Liver (tissue), 3 donors: ENCODE results near the gene MTERF4.

ENCODE experiments used
- EGR1 ChIP-seq, 2 donors: IDR thresholded peaks; 2 replicates each; pipeline ENCODE4 v1.6.1; 2016 to 2018; ENCODE audit warnings: antibody characterized with exemption in 2 of 2, low read depth in 2 of 2
- JUND ChIP-seq, 2 donors: IDR thresholded peaks; 2 replicates each; pipeline ENCODE4 v1.6.1; 2016; ENCODE audit warnings: antibody characterized with exemption in 2 of 2
- NR2F2 ChIP-seq: IDR thresholded peaks from 2 replicates; pipeline ENCODE4 v1.6.1; 2016; ENCODE audit warnings: antibody characterized with exemption
- RAD21 ChIP-seq, 2 donors: IDR thresholded peaks; 2 replicates each; pipeline ENCODE4 v1.6.1; 2016; ENCODE audit warnings: antibody characterized with exemption in 2 of 2, mild to moderate bottlenecking in 2 of 2
- RXRA ChIP-seq, 2 donors: IDR thresholded peaks; 2 replicates each; pipeline ENCODE4 v1.6.1; 2017 to 2018; ENCODE audit warnings: antibody characterized with exemption in 2 of 2, mild to moderate bottlenecking in 1 of 2
- SP1 ChIP-seq: IDR thresholded peaks from 2 replicates; pipeline ENCODE4 v1.6.1; 2018; ENCODE audit warnings: antibody characterized with exemption, mild to moderate bottlenecking
- TAF1 ChIP-seq: conservative IDR thresholded peaks from 2 replicates; pipeline ENCODE4 v1.6.1; 2016; ENCODE audit warnings: antibody characterized with exemption, mild to moderate bottlenecking
- YY1 ChIP-seq: IDR thresholded peaks from 2 replicates; pipeline ENCODE4 v1.6.1; 2016; ENCODE audit warnings: antibody characterized with exemption, mild to moderate bottlenecking
- TF ChIP-seq, protein P1 (sequence below): fragments of 150-350 bp; IDR thresholded peaks from 2 replicates; pipeline ENCODE4 v1.5.1; 2017; ENCODE audit warnings: improper control_type of control experiment, low read depth, low read length; ENCODE audit not compliant: missing input control
- TF ChIP-seq, protein P2 (sequence below): IDR thresholded peaks from 2 replicates; pipeline ENCODE4 v1.6.1; 2016; ENCODE audit warnings: antibody characterized with exemption
- TF ChIP-seq, protein P3 (sequence below): IDR thresholded peaks from 2 replicates; pipeline ENCODE4 v1.6.1; 2016; ENCODE audit warnings: antibody characterized with exemption
- TF ChIP-seq, protein P4 (sequence below): IDR thresholded peaks from 2 replicates; pipeline ENCODE4 v1.6.1; 2016; ENCODE audit warnings: antibody characterized with exemption
- TF ChIP-seq, protein P5 (sequence below): IDR thresholded peaks from 2 replicates; pipeline ENCODE4 v1.6.1; 2016; ENCODE audit warnings: antibody characterized with exemption, mild to moderate bottlenecking
- donor health status: healthy.
- donor health status: healthy.

DNA sequence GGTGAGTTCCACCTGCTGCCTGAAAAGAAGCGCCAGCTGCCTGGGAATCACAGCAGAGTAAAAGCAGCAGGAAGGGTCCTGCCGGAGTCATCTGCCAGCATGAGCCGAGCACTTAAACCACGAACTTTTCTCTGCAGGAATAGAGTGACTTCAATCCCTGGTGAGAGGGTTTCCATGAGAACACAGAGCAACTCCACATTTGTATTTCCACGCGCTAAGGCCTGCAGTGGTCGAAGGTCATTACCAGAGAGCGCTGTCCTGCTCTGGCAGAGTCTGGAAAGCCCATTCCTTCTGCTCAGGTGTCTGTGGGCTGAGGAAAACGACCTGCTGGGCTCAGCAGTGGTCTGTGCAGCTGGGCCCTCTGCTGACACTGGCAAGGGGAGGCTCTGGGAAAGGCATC is 40.5 kb upstream of the MTERF4 start:
- TF ChIP-seq RAD21 (IDR thresholded peaks at IDR 0.05), result no peak
- TF ChIP-seq RXRA (IDR thresholded peaks at IDR 0.05), result no peak
- TF ChIP-seq, protein P1, sequence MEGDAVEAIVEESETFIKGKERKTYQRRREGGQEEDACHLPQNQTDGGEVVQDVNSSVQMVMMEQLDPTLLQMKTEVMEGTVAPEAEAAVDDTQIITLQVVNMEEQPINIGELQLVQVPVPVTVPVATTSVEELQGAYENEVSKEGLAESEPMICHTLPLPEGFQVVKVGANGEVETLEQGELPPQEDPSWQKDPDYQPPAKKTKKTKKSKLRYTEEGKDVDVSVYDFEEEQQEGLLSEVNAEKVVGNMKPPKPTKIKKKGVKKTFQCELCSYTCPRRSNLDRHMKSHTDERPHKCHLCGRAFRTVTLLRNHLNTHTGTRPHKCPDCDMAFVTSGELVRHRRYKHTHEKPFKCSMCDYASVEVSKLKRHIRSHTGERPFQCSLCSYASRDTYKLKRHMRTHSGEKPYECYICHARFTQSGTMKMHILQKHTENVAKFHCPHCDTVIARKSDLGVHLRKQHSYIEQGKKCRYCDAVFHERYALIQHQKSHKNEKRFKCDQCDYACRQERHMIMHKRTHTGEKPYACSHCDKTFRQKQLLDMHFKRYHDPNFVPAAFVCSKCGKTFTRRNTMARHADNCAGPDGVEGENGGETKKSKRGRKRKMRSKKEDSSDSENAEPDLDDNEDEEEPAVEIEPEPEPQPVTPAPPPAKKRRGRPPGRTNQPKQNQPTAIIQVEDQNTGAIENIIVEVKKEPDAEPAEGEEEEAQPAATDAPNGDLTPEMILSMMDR, result no peak
- TF ChIP-seq, protein P2, sequence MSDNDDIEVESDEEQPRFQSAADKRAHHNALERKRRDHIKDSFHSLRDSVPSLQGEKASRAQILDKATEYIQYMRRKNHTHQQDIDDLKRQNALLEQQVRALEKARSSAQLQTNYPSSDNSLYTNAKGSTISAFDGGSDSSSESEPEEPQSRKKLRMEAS, result no peak
- TF ChIP-seq NR2F2, result no peak
- TF ChIP-seq TAF1, result no peak
- TF ChIP-seq, protein P3, sequence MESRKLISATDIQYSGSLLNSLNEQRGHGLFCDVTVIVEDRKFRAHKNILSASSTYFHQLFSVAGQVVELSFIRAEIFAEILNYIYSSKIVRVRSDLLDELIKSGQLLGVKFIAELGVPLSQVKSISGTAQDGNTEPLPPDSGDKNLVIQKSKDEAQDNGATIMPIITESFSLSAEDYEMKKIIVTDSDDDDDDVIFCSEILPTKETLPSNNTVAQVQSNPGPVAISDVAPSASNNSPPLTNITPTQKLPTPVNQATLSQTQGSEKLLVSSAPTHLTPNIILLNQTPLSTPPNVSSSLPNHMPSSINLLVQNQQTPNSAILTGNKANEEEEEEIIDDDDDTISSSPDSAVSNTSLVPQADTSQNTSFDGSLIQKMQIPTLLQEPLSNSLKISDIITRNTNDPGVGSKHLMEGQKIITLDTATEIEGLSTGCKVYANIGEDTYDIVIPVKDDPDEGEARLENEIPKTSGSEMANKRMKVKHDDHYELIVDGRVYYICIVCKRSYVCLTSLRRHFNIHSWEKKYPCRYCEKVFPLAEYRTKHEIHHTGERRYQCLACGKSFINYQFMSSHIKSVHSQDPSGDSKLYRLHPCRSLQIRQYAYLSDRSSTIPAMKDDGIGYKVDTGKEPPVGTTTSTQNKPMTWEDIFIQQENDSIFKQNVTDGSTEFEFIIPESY, result no peak
- no peak for TF ChIP-seq SP1
- TF ChIP-seq, protein P4, sequence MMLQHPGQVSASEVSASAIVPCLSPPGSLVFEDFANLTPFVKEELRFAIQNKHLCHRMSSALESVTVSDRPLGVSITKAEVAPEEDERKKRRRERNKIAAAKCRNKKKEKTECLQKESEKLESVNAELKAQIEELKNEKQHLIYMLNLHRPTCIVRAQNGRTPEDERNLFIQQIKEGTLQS, result no peak
- TF ChIP-seq JUND (IDR thresholded peaks at IDR 0.05), result no peak
- TF ChIP-seq YY1, result no peak
- no peak for TF ChIP-seq EGR1 (IDR thresholded peaks at IDR 0.05; ENCODE audit: low read depth in 2 of 2)
- TF ChIP-seq, protein P5, sequence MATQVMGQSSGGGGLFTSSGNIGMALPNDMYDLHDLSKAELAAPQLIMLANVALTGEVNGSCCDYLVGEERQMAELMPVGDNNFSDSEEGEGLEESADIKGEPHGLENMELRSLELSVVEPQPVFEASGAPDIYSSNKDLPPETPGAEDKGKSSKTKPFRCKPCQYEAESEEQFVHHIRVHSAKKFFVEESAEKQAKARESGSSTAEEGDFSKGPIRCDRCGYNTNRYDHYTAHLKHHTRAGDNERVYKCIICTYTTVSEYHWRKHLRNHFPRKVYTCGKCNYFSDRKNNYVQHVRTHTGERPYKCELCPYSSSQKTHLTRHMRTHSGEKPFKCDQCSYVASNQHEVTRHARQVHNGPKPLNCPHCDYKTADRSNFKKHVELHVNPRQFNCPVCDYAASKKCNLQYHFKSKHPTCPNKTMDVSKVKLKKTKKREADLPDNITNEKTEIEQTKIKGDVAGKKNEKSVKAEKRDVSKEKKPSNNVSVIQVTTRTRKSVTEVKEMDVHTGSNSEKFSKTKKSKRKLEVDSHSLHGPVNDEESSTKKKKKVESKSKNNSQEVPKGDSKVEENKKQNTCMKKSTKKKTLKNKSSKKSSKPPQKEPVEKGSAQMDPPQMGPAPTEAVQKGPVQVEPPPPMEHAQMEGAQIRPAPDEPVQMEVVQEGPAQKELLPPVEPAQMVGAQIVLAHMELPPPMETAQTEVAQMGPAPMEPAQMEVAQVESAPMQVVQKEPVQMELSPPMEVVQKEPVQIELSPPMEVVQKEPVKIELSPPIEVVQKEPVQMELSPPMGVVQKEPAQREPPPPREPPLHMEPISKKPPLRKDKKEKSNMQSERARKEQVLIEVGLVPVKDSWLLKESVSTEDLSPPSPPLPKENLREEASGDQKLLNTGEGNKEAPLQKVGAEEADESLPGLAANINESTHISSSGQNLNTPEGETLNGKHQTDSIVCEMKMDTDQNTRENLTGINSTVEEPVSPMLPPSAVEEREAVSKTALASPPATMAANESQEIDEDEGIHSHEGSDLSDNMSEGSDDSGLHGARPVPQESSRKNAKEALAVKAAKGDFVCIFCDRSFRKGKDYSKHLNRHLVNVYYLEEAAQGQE, result no peak
